ENCODE results near the gene ECI1.

The ECI1 gene

GRCh38 chr16:2256531-2257140 lies 5.2 kb upstream of the ECI1 start:
- Histone ChIP-seq H3K36me3 (ENCODE audit: insufficient read depth, low read length) (peaks cover 90% of the 10 kb centered on the region), H4K20me1 (ENCODE audit: insufficient read depth, low read length) (no peaks in the 10 kb centered on the region), H3K9me3 (ENCODE audit: low read length) (no peaks in the 10 kb centered on the region), H3K4me3 (ENCODE audit: low read depth, low read length, poor library complexity, severe bottlenecking) (no peak overlapping the region), H3K9ac (ENCODE audit: low read length) (no peak overlapping the region), H3K9me2 (ENCODE audit: low read depth, low read length) (no peaks in the 10 kb centered on the region), H3K4me1 (ENCODE audit: insufficient read depth, low read length, severe bottlenecking) (peaks cover 21% of the 10 kb centered on the region), H3K27ac (ENCODE audit: low read depth, low read length, poor library complexity, severe bottlenecking) (no peak overlapping the region), H3K79me2 (ENCODE audit: insufficient read depth, low read length) (no peaks in the 10 kb centered on the region), H3F3A (ENCODE audit: insufficient read depth, low read length) (peaks cover 15% of the 10 kb centered on the region), H3K4me2 (ENCODE audit: low read length) (no peak overlapping the region), H2AFZ (ENCODE audit: low read length) (no peak overlapping the region), H3K27me3 (ENCODE audit: insufficient read depth, low read length) (no peaks in the 10 kb centered on the region)
- TF ChIP-seq EZH2 (IDR thresholded peaks at IDR 0.05; ENCODE audit: borderline replicate concordance, low read length) (no peak), CTCF (IDR thresholded peaks at IDR 0.05; ENCODE audit: low read length) (no peak)

GRCh38 chr16:2253293-2253692 lies 1.9 kb upstream of the ECI1 start:
- TF ChIP-seq EZH2 (IDR thresholded peaks at IDR 0.05; ENCODE audit: borderline replicate concordance, low read length) = no peak
- no peak for TF ChIP-seq CTCF (IDR thresholded peaks at IDR 0.05; ENCODE audit: low read length)
- H3K27ac ChIP-seq (ENCODE audit: low read depth, low read length, poor library complexity, severe bottlenecking) = peak overlapping the region; percentile 81
- H3F3A ChIP-seq (ENCODE audit: insufficient read depth, low read length) = peaks cover 15% of the 10 kb centered on the region

GRCh38 chr16:2252806-2253148 lies 1.4 kb upstream of the ECI1 start:
- Histone ChIP-seq H3K36me3 (ENCODE audit: insufficient read depth, low read length) (peaks cover 56% of the 10 kb centered on the region), H3K4me3 (ENCODE audit: low read depth, low read length, poor library complexity, severe bottlenecking) (no peak overlapping the region), H3F3A (ENCODE audit: insufficient read depth, low read length) (peaks cover 15% of the 10 kb centered on the region), H3K4me1 (ENCODE audit: insufficient read depth, low read length, severe bottlenecking) (peaks cover 29% of the 10 kb centered on the region), H3K9me2 (ENCODE audit: low read depth, low read length) (no peaks in the 10 kb centered on the region), H3K79me2 (ENCODE audit: insufficient read depth, low read length) (peaks cover 9% of the 10 kb centered on the region), H3K9me3 (ENCODE audit: low read length) (no peaks in the 10 kb centered on the region), H3K4me2 (ENCODE audit: low read length) (no peak overlapping the region), H3K27me3 (ENCODE audit: insufficient read depth, low read length) (no peaks in the 10 kb centered on the region), H4K20me1 (ENCODE audit: insufficient read depth, low read length) (no peaks in the 10 kb centered on the region), H3K9ac (ENCODE audit: low read length) (no peak overlapping the region), H3K27ac (ENCODE audit: low read depth, low read length, poor library complexity, severe bottlenecking) (peak overlapping the region; percentile 81), H2AFZ (ENCODE audit: low read length) (no peak overlapping the region)
- no peak for TF ChIP-seq EZH2 (IDR thresholded peaks at IDR 0.05; ENCODE audit: borderline replicate concordance, low read length)
- no peak for TF ChIP-seq CTCF (IDR thresholded peaks at IDR 0.05; ENCODE audit: low read length)

More at GRCh38 chr16:2253293-2253692, 1.9 kb upstream of the ECI1 start:
- Histone ChIP-seq H3K4me1 (ENCODE audit: insufficient read depth, low read length, severe bottlenecking) (peaks cover 29% of the 10 kb centered on the region), H3K9me3 (ENCODE audit: low read length) (no peaks in the 10 kb centered on the region), H3K9ac (ENCODE audit: low read length) (no peak overlapping the region; the same call in 1 of the 2 replicates), H4K20me1 (ENCODE audit: insufficient read depth, low read length) (no peaks in the 10 kb centered on the region), H3K36me3 (ENCODE audit: insufficient read depth, low read length) (peaks cover 61% of the 10 kb centered on the region), H2AFZ (ENCODE audit: low read length) (no peak overlapping the region), H3K4me3 (ENCODE audit: low read depth, low read length, poor library complexity, severe bottlenecking) (no peak overlapping the region), H3K4me2 (ENCODE audit: low read length) (no peak overlapping the region), H3K9me2 (ENCODE audit: low read depth, low read length) (no peaks in the 10 kb centered on the region), H3K79me2 (ENCODE audit: insufficient read depth, low read length) (peaks cover 9% of the 10 kb centered on the region), H3K27me3 (ENCODE audit: insufficient read depth, low read length) (no peaks in the 10 kb centered on the region)
